ENCODE data around the gene GCAT. TPM values are rescaled to one million over a fixed set of nuclear protein-coding genes. Genes with fewer than 3 reads are reported as not detected.

GCAT gene
- total and polyA plus RNA-seq, 2 of the 13 experiments (the other 11 are each of a cell fraction or from before 2014, with no cell fraction given), result 28.0 to 50.3 TPM

GRCh38 chr22:37807410-37808293, at the start of gene GCAT (continued):
- TF ChIP-seq PREB (CRISPR knock-in tag; IDR thresholded peaks at IDR 0.05) (no peak), ZSCAN12 (CRISPR knock-in tag; IDR thresholded peaks at IDR 0.05) (no peak), NR2F2 (IDR thresholded peaks at IDR 0.05; ENCODE audit: borderline replicate concordance, low read depth) (no peak), FOXC1 (CRISPR knock-in tag; IDR thresholded peaks at IDR 0.05; ENCODE audit: borderline replicate concordance) (no peak; the same call in 1 of the 2 replicates), ZNF501 (CRISPR knock-in tag; IDR thresholded peaks at IDR 0.05) (peak; percentile 39; the same call in 1 of the 2 replicates), AKNA (CRISPR knock-in tag; IDR thresholded peaks at IDR 0.05; ENCODE audit: borderline replicate concordance) (no peak), XBP1 (CRISPR knock-in tag; IDR thresholded peaks at IDR 0.05) (0 out of 2 replicates have a peak, but pooled peaks have one; percentile 28), ZNF747 (CRISPR knock-in tag; IDR thresholded peaks at IDR 0.05; ENCODE audit: borderline replicate concordance) (peak; percentile 47; the same call in 1 of the 2 replicates), TBL1XR1 (IDR thresholded peaks at IDR 0.05; ENCODE audit: borderline replicate concordance, low read length, partially characterized antibody) (no peak), ZNF253 (CRISPR knock-in tag; IDR thresholded peaks at IDR 0.05; ENCODE audit: borderline replicate concordance) (no peak), HDAC6 (IDR thresholded peaks at IDR 0.05; ENCODE audit: low read depth, low read length) (no peak), TBX2 (CRISPR knock-in tag; IDR thresholded peaks at IDR 0.05; ENCODE audit: borderline replicate concordance) (peak; percentile 80), ZNF883 (CRISPR knock-in tag; IDR thresholded peaks at IDR 0.05; ENCODE audit: not compliant biosample characterization) (no peak), ZNF567 (CRISPR knock-in tag; IDR thresholded peaks at IDR 0.05; ENCODE audit: borderline replicate concordance) (peak; percentile 64; the same call in 1 of the 2 replicates), IKZF5 (CRISPR knock-in tag; IDR thresholded peaks at IDR 0.05) (peak; percentile 68; the same call in 1 of the 2 replicates), FOXO1 (CRISPR knock-in tag; IDR thresholded peaks at IDR 0.05) (no peak), ZNF282 (IDR thresholded peaks at IDR 0.05; ENCODE audit: partially characterized antibody) (no peak), ZNF205 (CRISPR knock-in tag; IDR thresholded peaks at IDR 0.05) (0 out of 2 replicates have a peak, but pooled peaks have one; percentile 56), ZSCAN25 (CRISPR knock-in tag; IDR thresholded peaks at IDR 0.05) (no peak), MAFG (CRISPR knock-in tag; IDR thresholded peaks at IDR 0.05) (no peak), ZMYM2 (CRISPR knock-in tag; IDR thresholded peaks at IDR 0.05) (0 out of 2 replicates have a peak, but pooled peaks have one; percentile 36), ZFP37 (CRISPR knock-in tag; IDR thresholded peaks at IDR 0.05; ENCODE audit: borderline replicate concordance) (no peak; the same call in 1 of the 2 replicates), PHF20 (CRISPR knock-in tag; IDR thresholded peaks at IDR 0.05) (peak; percentile 56)
